HG03097 (cell line): ENCODE results near the gene HRAS.

Experiments used
- ATAC-seq: cut with Tn5 transposase; IDR thresholded peaks from one replicate; pipeline ENCODE4 v1.9.1; 2021; ENCODE audit not compliant: unreplicated experiment, low FRiP score

The HRAS gene

DNA sequence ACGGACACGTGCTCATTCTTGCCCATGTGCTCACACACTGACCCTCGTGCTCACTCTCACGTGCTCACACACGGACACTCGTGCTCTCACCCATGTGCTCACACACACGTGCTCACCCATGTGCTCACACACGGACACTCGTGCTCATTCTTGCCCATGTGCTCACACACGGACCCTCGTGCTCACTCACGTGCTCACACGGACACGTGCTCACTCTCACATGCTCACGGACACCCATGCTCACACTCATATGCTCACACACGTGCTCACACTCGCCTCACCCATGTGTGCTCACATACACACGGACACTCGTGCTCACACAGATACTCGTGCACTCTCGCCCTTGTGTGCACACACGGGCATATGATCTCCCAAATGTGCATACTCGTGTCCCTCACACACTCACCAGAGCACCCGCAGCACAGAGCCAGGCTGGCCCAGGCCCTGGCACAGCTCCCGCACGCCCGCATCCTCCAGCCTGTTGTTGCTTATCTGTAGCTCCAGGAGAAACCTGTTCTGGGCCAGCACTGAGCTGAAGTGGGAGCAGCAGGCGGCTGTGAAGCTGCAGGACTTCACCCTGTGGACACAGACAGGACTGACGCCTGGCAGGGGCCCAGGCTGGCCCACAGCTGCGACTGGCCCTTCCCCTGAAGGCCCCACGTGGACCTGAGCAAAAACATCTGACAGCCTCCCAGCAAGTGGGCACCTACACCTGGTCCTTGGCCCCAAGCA is 37.6 kb downstream of the HRAS start:
- ATAC-seq, result no peak

DNA sequence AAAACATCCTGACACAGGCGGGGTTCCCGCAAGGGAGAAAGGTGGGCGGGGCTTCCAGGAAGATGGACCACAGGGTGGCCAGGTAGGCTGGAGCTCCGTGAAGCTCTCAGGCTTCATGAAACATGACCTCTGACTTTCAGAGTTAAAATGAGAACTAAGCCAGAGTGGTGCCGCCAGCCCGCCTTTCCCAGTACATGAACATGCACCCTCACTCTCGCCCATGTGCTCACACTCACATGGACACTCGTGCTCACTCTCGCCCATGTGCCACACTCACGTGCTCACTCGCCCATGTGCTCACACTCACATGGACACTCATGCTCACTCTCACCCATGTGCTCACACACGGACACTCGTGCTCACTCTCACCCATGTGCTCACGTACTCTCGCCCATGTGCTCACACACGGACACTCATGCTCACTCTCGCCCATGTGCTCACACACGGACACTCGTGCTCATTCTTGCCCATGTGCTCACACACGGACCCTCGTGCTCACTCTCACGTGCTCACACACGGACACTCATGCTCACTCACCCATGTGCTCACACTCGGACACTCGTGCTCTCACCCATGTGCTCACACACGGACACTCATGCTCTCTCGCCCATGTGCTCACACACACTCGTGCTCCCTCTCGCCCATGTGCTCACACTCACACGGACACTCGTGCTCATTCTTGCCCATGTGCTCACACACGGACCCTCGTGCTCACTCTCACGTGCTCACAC is 38.4 kb downstream of the HRAS start:
- ATAC-seq, result no peak

DNA sequence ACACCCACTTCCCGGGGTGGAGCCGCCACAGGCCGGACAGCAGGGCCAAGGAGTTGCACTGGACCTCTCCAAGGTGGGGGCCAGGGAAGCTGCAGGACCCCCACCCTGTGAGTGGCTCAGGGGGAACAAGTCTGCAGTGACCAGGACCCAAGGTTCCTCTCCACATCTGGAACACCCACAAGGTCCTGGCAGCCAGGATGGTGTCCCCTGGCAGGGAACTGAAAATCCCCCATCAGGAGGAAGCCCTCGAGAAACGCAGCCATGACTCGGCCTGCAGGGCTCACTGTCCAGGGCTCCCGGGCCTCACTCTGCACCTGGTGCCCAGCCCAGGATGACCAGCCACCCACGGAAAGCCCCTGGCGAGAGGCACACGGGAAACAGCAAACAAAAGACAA is 39.8 kb downstream of the HRAS start:
- ATAC-seq, result no peak

DNA sequence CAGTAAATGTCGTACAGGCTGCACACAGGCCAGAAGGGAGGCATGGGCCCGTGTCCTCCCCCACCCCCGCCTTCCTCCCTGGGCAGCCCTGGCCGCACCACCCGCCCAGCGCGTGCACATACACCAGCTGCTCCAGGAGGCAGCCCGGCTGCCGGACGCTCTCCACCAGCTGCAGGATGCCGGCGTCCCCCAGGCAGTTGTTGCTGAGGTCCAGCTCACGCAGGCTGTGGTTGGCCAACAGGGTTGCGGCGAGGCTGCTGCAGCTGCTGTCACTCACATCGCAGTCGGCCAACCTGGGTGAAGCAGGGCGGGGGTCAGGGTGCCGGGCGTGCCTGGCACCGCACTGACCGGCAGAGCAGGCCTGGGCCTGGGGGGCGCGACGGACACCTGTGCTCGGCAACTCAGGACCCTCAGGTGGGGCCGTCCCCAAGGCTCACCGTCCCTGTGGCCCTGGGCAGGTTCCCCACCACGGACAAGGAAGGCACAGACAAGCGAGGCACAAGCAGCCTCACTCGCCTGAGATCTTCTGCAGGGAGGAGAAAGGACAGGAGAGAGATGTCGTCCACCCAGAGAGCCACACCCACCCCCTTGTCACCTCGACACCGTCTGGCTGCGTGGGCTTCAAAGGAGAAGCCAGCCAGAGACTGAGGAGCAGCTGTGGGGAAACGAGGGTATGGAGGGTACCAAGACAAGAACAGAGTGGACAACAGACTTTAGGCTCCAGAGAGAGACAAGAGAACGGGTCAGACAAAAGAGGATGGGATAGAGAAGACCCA is 40.4 kb downstream of the HRAS start:
- ATAC-seq, result no peak

DNA sequence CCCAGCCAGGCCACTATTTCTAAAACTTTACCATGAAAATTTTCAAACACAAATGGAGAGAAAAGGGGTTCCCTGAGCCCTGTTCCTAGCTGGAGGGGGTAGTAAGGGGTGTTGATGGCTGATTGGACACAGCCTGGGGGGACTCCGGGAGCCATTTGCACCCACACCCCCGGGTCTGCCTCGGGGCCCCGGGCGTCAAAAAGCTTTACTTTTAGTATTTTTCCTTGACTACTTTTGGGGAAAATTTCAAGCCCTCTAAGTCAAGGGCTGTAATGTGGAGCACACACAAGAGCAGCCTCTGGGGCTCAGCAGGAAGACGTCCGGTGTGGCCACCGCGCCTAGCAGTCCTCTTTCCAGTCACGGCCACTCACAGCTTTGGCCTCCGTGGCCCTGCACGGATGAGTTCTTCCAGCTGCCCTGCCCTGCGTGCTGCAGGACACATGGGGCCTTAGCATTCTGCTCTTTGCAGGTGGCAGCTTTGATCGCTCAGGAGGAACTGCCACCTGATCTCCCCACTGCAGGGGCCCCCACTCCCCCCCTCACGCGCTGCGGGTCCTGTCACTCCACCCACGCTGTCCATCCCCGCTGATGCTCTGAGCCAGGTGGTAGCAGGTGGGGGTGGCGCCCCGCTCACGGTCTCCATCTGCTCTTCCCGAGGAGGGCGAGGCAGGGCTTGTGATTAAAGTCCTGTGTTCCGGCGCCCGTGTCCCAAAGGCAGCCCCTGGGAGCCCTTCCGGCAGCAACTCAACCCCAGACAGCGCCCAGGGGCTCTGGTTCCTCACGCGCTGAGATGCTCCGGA is 42.7 kb downstream of the HRAS start:
- no peak for ATAC-seq

DNA sequence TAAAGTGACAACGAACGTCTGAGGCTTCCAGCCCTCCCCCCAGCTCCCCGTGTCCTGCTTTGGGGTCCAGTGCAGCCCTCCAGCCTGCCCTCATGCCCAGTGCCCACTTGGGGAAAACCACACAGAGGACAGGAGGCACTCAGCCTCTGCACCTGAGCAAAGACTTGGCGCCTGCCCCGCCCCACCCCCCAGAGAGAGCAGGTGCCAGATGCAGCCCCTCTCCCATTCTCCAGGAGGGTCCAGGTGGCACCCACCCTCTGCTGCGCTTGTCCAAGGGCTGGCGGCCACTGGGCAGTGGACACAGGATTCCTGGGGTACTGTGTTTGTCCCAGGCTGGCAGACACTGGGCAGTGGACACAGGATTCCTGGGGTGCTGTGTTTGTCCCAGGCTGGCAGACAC is 44.0 kb downstream of the HRAS start:
- no peak for ATAC-seq

DNA sequence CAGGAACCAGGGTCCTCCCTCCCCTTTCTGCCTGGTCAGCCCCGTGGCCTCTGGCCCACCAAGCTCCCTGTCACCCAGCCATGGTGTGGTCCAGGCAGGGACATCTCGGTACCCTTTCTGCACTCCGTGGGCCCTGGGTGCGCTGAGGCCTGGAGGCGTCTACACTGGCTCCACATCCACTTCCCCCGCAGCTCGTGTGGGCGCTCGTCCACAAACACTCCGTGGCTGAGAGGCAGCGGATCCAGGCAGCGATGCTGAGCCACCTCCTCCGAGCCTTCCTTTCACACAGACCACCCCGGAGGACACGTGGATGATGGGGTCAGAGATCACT is 44.5 kb downstream of the HRAS start:
- no peak for ATAC-seq

DNA sequence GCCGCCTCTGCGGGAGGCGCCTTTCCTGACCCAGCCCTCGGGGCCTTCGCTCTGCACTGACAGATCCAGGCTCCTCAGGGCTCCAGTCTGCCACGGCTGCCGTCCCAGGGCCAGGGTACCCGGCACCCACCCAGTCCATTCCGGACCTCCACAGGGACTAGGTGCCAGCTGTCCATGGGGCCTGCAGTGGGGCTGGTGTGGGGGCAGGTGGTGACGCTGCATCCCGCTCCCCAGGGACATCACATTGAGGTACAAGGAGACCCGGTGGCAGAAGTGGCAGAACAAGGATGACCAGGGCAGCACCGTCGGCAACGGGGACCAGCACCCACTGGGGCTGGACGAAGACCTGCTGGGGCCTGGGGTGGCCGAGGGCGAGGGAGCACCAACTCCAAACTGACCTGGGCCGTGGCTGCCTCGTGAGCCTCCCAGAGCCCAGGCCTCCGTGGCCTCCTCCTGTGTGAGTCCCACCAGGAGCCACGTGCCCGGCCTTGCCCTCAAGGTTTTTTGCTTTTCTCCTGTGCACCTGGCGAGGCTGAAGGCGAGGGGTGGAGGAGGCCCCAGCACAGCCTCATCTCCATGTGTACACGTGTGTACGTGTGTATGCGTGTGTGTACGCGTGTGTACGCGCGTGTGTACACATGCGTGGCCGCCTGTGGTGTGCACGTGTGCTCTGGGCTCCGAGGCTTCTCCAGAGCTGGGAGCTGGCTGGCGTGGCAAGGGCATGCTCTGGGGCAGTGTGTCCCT is 45.0 kb downstream of the HRAS start:
- no peak for ATAC-seq

DNA sequence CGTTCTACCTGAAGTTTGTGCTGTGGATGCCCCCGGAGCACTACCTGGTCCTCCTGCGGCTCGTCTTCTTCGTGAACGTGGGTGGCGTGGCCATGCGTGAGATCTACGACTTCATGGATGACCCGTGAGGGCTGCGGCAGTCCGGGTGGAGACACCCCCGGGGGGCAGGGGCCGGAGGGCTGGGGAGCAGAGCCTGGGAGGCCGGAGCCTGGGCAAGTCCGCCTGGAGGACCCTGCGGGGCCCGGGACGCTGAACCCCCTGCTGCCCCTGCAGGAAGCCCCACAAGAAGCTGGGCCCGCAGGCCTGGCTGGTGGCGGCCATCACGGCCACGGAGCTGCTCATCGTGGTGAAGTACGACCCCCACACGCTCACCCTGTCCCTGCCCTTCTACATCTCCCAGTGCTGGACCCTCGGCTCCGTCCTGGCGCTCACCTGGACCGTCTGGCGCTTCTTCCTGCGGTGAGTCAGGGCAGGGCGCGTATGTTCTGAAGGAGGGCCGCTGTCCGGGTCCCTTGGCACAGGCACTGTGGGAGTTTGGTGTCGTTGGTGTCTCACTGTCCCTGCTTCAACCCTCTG is 45.7 kb downstream of the HRAS start:
- no peak for ATAC-seq

DNA sequence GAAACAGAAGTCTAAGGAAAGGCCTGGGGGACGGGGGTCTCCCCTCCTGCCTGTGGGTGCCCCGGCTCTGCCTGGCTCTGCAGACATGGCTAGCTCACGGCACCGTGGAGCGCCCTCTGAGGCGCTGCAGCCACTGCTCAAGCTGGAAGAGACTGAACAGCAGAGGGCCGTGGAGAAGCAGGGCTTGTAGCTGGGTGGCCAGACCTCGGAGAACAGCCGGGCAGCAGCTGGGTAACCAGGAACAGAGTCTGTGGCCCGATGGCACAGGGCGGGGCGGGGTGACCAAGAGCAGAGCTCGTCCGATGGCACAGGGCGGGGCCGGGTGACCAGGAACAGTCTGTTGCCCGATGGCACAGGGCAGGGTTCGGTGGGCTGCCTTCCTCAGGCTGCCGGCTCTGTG is 46.4 kb downstream of the HRAS start:
- ATAC-seq, result no peak

DNA sequence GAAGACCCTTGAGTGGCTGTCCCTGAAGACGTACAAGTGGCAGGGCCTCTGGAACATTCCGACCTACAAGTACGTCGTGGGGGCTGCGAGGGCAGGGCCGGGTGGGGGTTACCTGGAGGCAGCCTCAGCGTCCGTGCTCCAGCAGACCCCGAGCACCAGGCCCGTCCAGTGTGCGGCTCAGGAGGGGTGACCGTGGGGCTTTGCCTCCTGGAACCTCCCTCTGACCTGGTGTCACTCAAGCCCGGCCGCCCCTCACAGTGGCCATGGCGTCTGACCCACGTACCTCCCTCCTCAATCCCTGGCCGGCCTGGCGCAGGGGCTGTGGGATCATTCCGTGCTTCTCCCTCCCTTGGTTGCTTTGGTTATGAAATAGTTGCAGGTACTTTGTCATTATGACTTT is 46.8 kb downstream of the HRAS start:
- ATAC-seq, result no peak

DNA sequence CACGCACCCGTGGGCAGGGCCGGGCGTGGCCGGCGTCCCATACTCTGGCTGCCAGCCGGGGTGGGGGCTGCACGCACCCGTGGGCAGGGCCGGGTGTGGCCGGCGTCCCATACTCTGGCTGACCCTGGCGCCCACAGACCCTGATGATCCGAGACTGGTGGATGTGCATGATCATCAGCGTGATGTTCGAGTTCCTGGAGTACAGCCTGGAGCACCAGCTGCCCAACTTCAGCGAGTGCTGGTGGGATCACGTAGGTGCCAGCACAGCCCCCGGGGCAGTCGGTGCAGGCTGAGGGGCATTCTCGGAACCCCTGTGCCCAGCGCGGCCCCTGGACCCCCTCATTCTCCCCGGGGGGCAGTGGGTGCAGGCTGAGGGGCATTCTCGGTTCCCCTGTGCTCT is 47.3 kb downstream of the HRAS start:
- no peak for ATAC-seq

DNA sequence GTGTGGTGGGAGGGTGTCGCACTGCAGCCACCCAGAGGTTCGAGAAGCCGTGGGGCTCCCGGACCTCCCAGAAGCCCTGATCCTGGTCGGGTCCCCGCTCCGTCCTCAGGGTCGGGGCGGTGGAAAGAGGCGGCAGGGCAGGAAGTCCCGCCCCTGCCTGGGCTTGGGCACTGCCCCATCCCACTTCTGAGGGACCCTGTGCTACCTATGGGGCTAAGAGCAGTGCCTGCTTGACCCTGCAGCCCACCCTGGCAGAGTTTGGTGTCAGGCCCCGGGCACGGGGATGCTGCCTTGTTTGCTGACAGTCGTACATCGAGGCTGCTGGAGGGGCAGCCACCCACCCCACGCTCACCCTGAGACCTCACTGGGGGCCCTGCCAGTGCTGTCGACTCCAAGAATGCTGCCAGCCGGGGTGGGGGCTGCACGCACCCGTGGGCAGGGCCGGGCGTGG is 47.8 kb downstream of the HRAS start:
- no peak for ATAC-seq

DNA sequence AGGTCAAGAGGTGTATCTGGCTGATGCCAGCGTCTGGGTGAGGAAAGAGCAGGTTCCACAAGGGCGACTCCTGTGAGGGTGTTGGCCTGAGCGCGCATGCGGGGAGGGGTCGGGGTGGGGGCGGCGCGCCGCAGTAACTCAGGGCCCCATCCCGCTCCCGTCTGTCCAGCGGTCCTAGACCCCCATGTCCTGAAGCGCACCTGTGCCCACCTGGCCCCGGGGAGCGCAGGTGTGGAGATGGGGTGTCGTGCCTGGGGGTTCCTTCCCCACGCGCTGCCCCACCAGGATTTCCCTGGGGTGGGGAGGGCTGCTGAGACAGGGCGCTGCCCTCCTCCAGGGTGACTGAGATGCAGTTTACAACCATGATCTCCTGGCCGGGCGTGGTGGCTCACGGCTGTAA is 49.2 kb downstream of the HRAS start:
- ATAC-seq, result no peak

DNA sequence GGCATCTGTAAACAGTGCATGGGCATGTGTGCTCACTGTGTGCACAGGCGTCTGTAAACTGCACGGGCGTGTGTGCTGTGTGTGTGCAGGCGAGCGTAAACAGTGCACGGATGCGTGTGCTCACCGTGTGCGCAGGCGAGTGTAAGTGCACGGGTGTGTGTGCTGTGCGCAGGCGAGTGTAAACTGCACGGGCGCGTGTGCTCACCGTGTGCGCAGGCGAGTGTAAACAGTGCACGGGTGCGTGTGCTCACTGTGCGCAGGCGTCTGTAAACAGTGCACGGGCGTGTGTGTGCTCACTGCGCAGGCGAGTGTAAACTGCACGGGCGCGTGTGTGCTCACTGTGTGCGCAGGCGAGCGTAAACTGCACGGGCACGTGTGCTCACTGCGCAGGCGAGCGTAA is 50.8 kb downstream of the HRAS start:
- ATAC-seq, result no peak
